ENCODE data around the gene CACNA1B. TPM values are rescaled to one million over a fixed set of nuclear protein-coding genes. Genes with fewer than 3 reads are reported as not detected.

CACNA1B gene
- total and polyA plus RNA-seq, 2 donors (not counting 1 experiment from before 2014, with no cell fraction given), result 0.15 TPM; not detected in 1

GRCh38 chr9:137946993-137947392, 69.4 kb downstream of the CACNA1B start:
- Histone ChIP-seq H3K4me2 (replicated peaks; ENCODE audit: low read depth, low read length, poor library complexity, severe bottlenecking) (no peak overlapping the region), H3K4me3 (ENCODE audit: control extremely low read depth in 1 of 5, extremely low read depth in 1 of 5, insufficient read depth in 1 of 5, low read depth in 2 of 5, low read length in 4 of 5) (no peak overlapping the region), H2AFZ (ENCODE audit: insufficient read depth, low read depth, low read length, poor library complexity, severe bottlenecking) (no peak overlapping the region), H3K27ac (ENCODE audit: low read length in 2 of 2) (no peak overlapping the region), H3K4me1 (ENCODE audit: control insufficient read depth in 2 of 2, insufficient read depth in 2 of 2, low read length in 2 of 2) (no peaks in the 10 kb centered on the region), H3K27me3 (replicated peaks in 1 of 4; ENCODE audit: control extremely low read depth in 1 of 4, control insufficient read depth in 3 of 4, insufficient read depth in 4 of 4, low read length in 3 of 4) (no peaks in the 10 kb centered on the region), H3K9me3 (ENCODE audit: control extremely low read depth in 1 of 3, control insufficient read depth in 2 of 3, insufficient read depth in 1 of 3, low read length in 2 of 3) (peaks cover 0 to 36% (median 28%) of the 10 kb centered on the region in 3 donors), H4K20me1 (ENCODE audit: control insufficient read depth, insufficient read depth, low read length, poor library complexity, severe bottlenecking) (no peaks in the 10 kb centered on the region), H3K36me3 (replicated peaks in 1 of 2; ENCODE audit: control extremely low read depth in 1 of 2, control insufficient read depth in 1 of 2, extremely low read depth in 1 of 2, insufficient read depth in 2 of 2, low read length in 1 of 2) (no peaks in the 10 kb centered on the region), H3K9ac (ENCODE audit: low read length) (no peak overlapping the region), H3K79me2 (ENCODE audit: control insufficient read depth, insufficient read depth, low read length) (no peaks in the 10 kb centered on the region)
- ChIA-PET CTCF (no interaction called here), POLR2A (no interaction called here)
- 29% methylated on average over 1 of the region's 2 CpGs for WGBS (ENCODE audit: insufficient coverage)
- Mint-ChIP-seq H3K27ac (no peak overlapping the region), H3K9me3 (ENCODE audit: insufficient read depth) (peaks cover 10% of the 10 kb centered on the region), H3K4me1 (no peaks in the 10 kb centered on the region), H3K4me3 (no peak overlapping the region), H3K27me3 (no peaks in the 10 kb centered on the region)
- intact Hi-C loops (cut with micrococcal nuclease), result no loop called here
- ATAC-seq (ENCODE audit: low read depth) (no peak), DNase-seq (no peak)
- TF ChIP-seq CTCF (IDR thresholded peaks at IDR 0.05) (no peak), EZH2 (IDR thresholded peaks at IDR 0.05; ENCODE audit: borderline replicate concordance, insufficient read depth, low read depth, low read length, poor library complexity, severe bottlenecking) (no peak)

- H3K4me2 ChIP-seq (replicated peaks; ENCODE audit: low read depth, low read length, poor library complexity, severe bottlenecking), result no peak overlapping the region
- H2AFZ ChIP-seq (ENCODE audit: insufficient read depth, low read depth, low read length, poor library complexity, severe bottlenecking), result no peak overlapping the region
- H3K9me3 ChIP-seq (ENCODE audit: control extremely low read depth in 1 of 3, control insufficient read depth in 2 of 3, insufficient read depth in 1 of 3, low read length in 2 of 3), result peaks cover 0 to 34% (median 27%) of the 10 kb centered on the region in 3 donors
- CTCF ChIA-PET, result no interaction called here
- Mint-ChIP-seq H3K27me3 (no peaks in the 10 kb centered on the region), H3K27ac (no peak overlapping the region), H3K9me3 (ENCODE audit: insufficient read depth) (peaks cover 10% of the 10 kb centered on the region), H3K4me3 (no peak overlapping the region), H3K4me1 (no peaks in the 10 kb centered on the region)
- no peak for ATAC-seq (ENCODE audit: low read depth)
- H3K27ac ChIP-seq (ENCODE audit: low read length in 2 of 2), result no peak overlapping the region
- no peaks in the 10 kb centered on the region for H3K27me3 ChIP-seq (replicated peaks in 1 of 4; ENCODE audit: control extremely low read depth in 1 of 4, control insufficient read depth in 3 of 4, insufficient read depth in 4 of 4, low read length in 3 of 4)
- H3K79me2 ChIP-seq (ENCODE audit: control insufficient read depth, insufficient read depth, low read length), result no peaks in the 10 kb centered on the region
- no peaks in the 10 kb centered on the region for H3K4me1 ChIP-seq (ENCODE audit: control insufficient read depth in 2 of 2, insufficient read depth in 2 of 2, low read length in 2 of 2)
- H3K4me3 ChIP-seq (ENCODE audit: control extremely low read depth in 1 of 5, extremely low read depth in 1 of 5, insufficient read depth in 1 of 5, low read depth in 2 of 5, low read length in 4 of 5), result no peak overlapping the region
- H3K36me3 ChIP-seq (replicated peaks in 1 of 2; ENCODE audit: control extremely low read depth in 1 of 2, control insufficient read depth in 1 of 2, extremely low read depth in 1 of 2, insufficient read depth in 2 of 2, low read length in 1 of 2), result no peaks in the 10 kb centered on the region
- no peak for DNase-seq
- H4K20me1 ChIP-seq (ENCODE audit: control insufficient read depth, insufficient read depth, low read length, poor library complexity, severe bottlenecking), result no peaks in the 10 kb centered on the region
- intact Hi-C loops (cut with micrococcal nuclease), result no loop called here
- no peak for TF ChIP-seq CTCF (IDR thresholded peaks at IDR 0.05)
- TF ChIP-seq EZH2 (IDR thresholded peaks at IDR 0.05; ENCODE audit: borderline replicate concordance, insufficient read depth, low read depth, low read length, poor library complexity, severe bottlenecking), result no peak
- WGBS (ENCODE audit: insufficient coverage), result 97% methylated on average over 2 of the region's 2 CpGs
- no peak overlapping the region for H3K9ac ChIP-seq (ENCODE audit: low read length)
- POLR2A ChIA-PET, result no interaction called here
These were observed 71.1 kb downstream of the CACNA1B start for GRCh38 chr9:137948642-137949041.
